Endothelial cell of umbilical vein (primary cell): ENCODE data around the gene MBD4. TPM values are rescaled to one million over a fixed set of nuclear protein-coding genes. Genes with fewer than 3 reads are reported as not detected.

ENCODE experiments used
- BruUV-seq: library from RNA; stranded (reverse); fragments of 400-500 nt; replicated peaks from 2 replicates; lab custom pipeline; 2021; lab: Mats Ljungman, UMichigan
- CTCF ChIA-PET: fragments of 300-600, 350-600 bp; sonication (Branson Sonifier 250); formaldehyde crosslinking; loops from one replicate; lab custom pipeline; 2021; ENCODE audit warnings: antibody characterized with exemption, inconsistent platforms; lab: Charles Lee
- POLR2A ChIA-PET: fragments of 300-600, 350-600 bp; sonication (Branson Sonifier 250); formaldehyde crosslinking; loops from one replicate; lab custom pipeline; 2021; ENCODE audit warnings: antibody characterized with exemption, inconsistent platforms; lab: Charles Lee
- DNase-seq: peaks from one replicate; pipeline ENCODE4 v3.0.0-alpha.2; 2011; ENCODE audit warnings: low read depth, low spot score
- FAIRE-seq: peaks from 2 replicates; lab custom pipeline; 2011; peaks lifted over from hg19 to GRCh38; lab: Jason Lieb, UNC
- H2AFZ ChIP-seq: 2 replicates; pipeline ENCODE4 v1.6.0; 2012; ENCODE audit warnings: low read depth, low read length, control low read depth, inconsistent platforms
- H3K27ac ChIP-seq: 2 replicates; pipeline ENCODE4 v1.5.1; 2011; ENCODE audit warnings: low read depth, mild to moderate bottlenecking, control low read depth, low read length, moderate library complexity; ENCODE audit not compliant: insufficient read depth
- H3K27me3 ChIP-seq, 2 experiments: 2 replicates each; pipeline versions ENCODE4 v1.6.0 to v1.6.1; 2011; ENCODE audit warnings: low read length in 2 of 2, mixed read lengths in 1 of 2; ENCODE audit not compliant: control insufficient read depth in 2 of 2, insufficient read depth in 2 of 2
- H3K36me3 ChIP-seq, 2 experiments: 2 replicates in 1 of 2; 3 replicates in 1 of 2; pipeline ENCODE4 v1.5.1; 2011; ENCODE audit warnings: low read length in 2 of 2, mild to moderate bottlenecking in 1 of 2, moderate library complexity in 1 of 2; ENCODE audit not compliant: control insufficient read depth in 2 of 2, insufficient read depth in 2 of 2; ENCODE audit errors: extremely low read depth in 1 of 2
- H3K4me1 ChIP-seq: 3 replicates; pipeline ENCODE4 v1.5.1; 2011; ENCODE audit warnings: mild to moderate bottlenecking, low read length; ENCODE audit not compliant: control insufficient read depth, insufficient read depth; ENCODE audit errors: extremely low read depth
- H3K4me2 ChIP-seq: 2 replicates; pipeline ENCODE4 v1.6.1; 2011; ENCODE audit warnings: low read length, control low read depth, mixed read lengths; ENCODE audit not compliant: insufficient read depth
- H3K4me3 ChIP-seq, 3 experiments: fragments of 200-600 bp in 1 of 3; sonication (generic), shearing (Covaris generic) in 1 of 3; replicated peaks in 1 of 3; 2 replicates each; pipeline ENCODE4 v1.5.1; 2011 to 2016; ENCODE audit warnings: control low read depth in 3 of 3, low read length in 3 of 3, mild to moderate bottlenecking in 2 of 3, inconsistent platforms in 1 of 3, low read depth in 1 of 3, moderate library complexity in 1 of 3; ENCODE audit not compliant: insufficient read depth in 1 of 3
- H3K79me2 ChIP-seq: 2 replicates; pipeline ENCODE4 v1.6.0; 2012; ENCODE audit warnings: low read length, inconsistent platforms; ENCODE audit not compliant: control insufficient read depth, insufficient read depth
- H3K9ac ChIP-seq: replicated peaks from 2 replicates; pipeline ENCODE3; 2011; ENCODE audit warnings: low read length, control low read depth; ENCODE audit not compliant: insufficient read depth; ENCODE audit errors: extremely low read depth
- H3K9me1 ChIP-seq: replicated peaks from 3 replicates; pipeline ENCODE4 v1.6.0; 2011; ENCODE audit warnings: mild to moderate bottlenecking, low read length; ENCODE audit not compliant: control insufficient read depth, insufficient read depth; ENCODE audit errors: extremely low read depth
- H3K9me3 ChIP-seq: replicated peaks from 2 replicates; pipeline ENCODE4 v1.5.1; 2012; ENCODE audit warnings: low read length, inconsistent platforms; ENCODE audit not compliant: control insufficient read depth, insufficient read depth
- H4K20me1 ChIP-seq: replicated peaks from 2 replicates; pipeline ENCODE3; 2011; ENCODE audit warnings: mild to moderate bottlenecking, low read length; ENCODE audit not compliant: control insufficient read depth, insufficient read depth; ENCODE audit errors: extremely low read depth
- EZH2 ChIP-seq: IDR thresholded peaks from 2 replicates; pipeline ENCODE4 v1.6.1; 2012; ENCODE audit warnings: borderline replicate concordance, low read depth, mild to moderate bottlenecking, moderate library complexity, low read length, inconsistent platforms; ENCODE audit not compliant: severe bottlenecking
- FOS ChIP-seq: IDR thresholded peaks from 2 replicates; pipeline ENCODE4 v1.6.1; 2011; ENCODE audit warnings: mild to moderate bottlenecking, low read length, moderate library complexity, borderline replicate concordance; ENCODE audit not compliant: insufficient read depth
- GATA2 ChIP-seq: IDR thresholded peaks from 2 replicates; pipeline ENCODE4 v1.7.0; 2011; ENCODE audit warnings: low read depth, mild to moderate bottlenecking, moderate library complexity, mixed read lengths, low read length; ENCODE audit not compliant: insufficient read length, insufficient read depth
- JUN ChIP-seq: IDR thresholded peaks from 2 replicates; pipeline ENCODE4 v1.6.1; 2011; ENCODE audit warnings: borderline replicate concordance, low read depth; ENCODE audit not compliant: insufficient read length, insufficient read depth
- MYC ChIP-seq: IDR thresholded peaks from one replicate; pipeline ENCODE4 v1.6.1; 2011; ENCODE audit warnings: mild to moderate bottlenecking, low read depth, low read length
- POLR2A ChIP-seq: IDR thresholded peaks from 2 replicates; pipeline ENCODE4 v1.6.1; 2012; ENCODE audit warnings: low read depth, mild to moderate bottlenecking, control low read depth, low read length
- POLR2AphosphoS5 ChIP-seq: IDR thresholded peaks from 2 replicates; pipeline ENCODE4 v1.6.1; 2012; ENCODE audit warnings: low read depth, mild to moderate bottlenecking, control low read depth, low read length, moderate library complexity; ENCODE audit not compliant: insufficient read depth
- dilution Hi-C: fragments of 300-500 bp; cut with MboI; formaldehyde crosslinking; loops from one replicate; pipeline ENCODE4 v1.15.0; 2019; ENCODE audit warnings: low sequenced_read_pairs; ENCODE audit not compliant: extremely low pct_ligation_motif_present
- intact Hi-C: fragments of 100-400 bp; cut with micrococcal nuclease; formaldehyde crosslinking; loops from one replicate; pipeline ENCODE4 v1.10.0; 2022
- polyA plus RNA-seq, 4 experiments: library from polyadenylated mRNA; depleted of rRNA in 3 of 4; stranded (reverse) in 3 of 4; unstranded in 1 of 4; fragments of >200 nt; gene quantifications; 2 replicates each; pipeline versions ENCODE4 v1.2.1 to v1.2.3, GENCODE V29; 2011 to 2012; ENCODE audit warnings: missing spikeins in 1 of 4
- total RNA-seq: library from RNA; stranded (reverse); gene quantifications from 2 replicates; pipeline ENCODE4 v1.2.3, GENCODE V29; 2021
- TF ChIP-seq, protein P1 (sequence below), 2 donors: IDR thresholded peaks; 1 replicate in 1 of 2; 2 replicates in 1 of 2; pipeline ENCODE4 v1.5.1; 2011; ENCODE audit warnings: low read length in 2 of 2, mild to moderate bottlenecking in 2 of 2, moderate library complexity in 2 of 2, control low read depth in 1 of 2, inconsistent platforms in 1 of 2, low read depth in 1 of 2; ENCODE audit not compliant: insufficient read depth in 1 of 2; ENCODE audit errors: extremely low read depth in 1 of 2
- TF ChIP-seq, protein P2 (sequence below): IDR thresholded peaks from 2 replicates; pipeline ENCODE4 v1.6.1; 2011; ENCODE audit not compliant: insufficient read depth, insufficient read length

MBD4 gene
- total and polyA plus RNA-seq, 2 donors (not counting 3 experiments of a cell fraction or from before 2014, with no cell fraction given) = 17.4 to 39.5 TPM

DNA sequence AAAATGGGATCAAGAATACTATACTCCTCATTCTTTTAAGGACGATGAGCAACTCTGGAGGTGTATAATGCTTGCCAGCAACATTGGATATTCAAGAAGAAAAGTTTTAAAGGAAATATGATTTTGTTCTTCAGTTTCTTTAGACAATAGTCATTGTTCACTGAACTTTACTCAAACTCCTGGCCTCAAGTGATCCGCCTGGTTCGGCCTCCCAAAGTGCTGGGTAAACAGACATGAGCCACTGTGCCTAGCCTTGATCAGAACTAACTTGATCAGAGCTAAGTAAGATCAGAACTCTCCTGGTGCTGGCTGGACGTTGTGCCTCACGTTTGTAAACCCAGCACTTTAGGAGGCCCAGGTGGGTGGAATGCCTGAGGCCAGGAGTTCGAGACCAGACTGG is 23.9 kb downstream of the MBD4 start:
- POLR2A ChIA-PET = no interaction called here

More for the DNA sequence above, 23.9 kb downstream of the MBD4 start:
- Histone ChIP-seq H3K36me3 (no peaks in the 10 kb centered on the region), H2AFZ (no peak overlapping the region), H3K79me2 (no peaks in the 10 kb centered on the region), H3K4me2 (no peak overlapping the region), H3K9me1 (no peaks in the 10 kb centered on the region), H3K9me3 (no peaks in the 10 kb centered on the region), H3K9ac (no peak overlapping the region), H4K20me1 (no peaks in the 10 kb centered on the region), H3K27ac (no peak overlapping the region), H3K4me3 (no peak overlapping the region), H3K27me3 (no peaks in the 10 kb centered on the region), H3K4me1 (peaks cover 8% of the 10 kb centered on the region)
- TF ChIP-seq FOS = no peak
- TF ChIP-seq, protein P1, sequence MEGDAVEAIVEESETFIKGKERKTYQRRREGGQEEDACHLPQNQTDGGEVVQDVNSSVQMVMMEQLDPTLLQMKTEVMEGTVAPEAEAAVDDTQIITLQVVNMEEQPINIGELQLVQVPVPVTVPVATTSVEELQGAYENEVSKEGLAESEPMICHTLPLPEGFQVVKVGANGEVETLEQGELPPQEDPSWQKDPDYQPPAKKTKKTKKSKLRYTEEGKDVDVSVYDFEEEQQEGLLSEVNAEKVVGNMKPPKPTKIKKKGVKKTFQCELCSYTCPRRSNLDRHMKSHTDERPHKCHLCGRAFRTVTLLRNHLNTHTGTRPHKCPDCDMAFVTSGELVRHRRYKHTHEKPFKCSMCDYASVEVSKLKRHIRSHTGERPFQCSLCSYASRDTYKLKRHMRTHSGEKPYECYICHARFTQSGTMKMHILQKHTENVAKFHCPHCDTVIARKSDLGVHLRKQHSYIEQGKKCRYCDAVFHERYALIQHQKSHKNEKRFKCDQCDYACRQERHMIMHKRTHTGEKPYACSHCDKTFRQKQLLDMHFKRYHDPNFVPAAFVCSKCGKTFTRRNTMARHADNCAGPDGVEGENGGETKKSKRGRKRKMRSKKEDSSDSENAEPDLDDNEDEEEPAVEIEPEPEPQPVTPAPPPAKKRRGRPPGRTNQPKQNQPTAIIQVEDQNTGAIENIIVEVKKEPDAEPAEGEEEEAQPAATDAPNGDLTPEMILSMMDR (IDR thresholded peaks at IDR 0.05; ENCODE audit: extremely low read depth in 1 of 2, insufficient read depth in 1 of 2, low read depth in 1 of 2, low read length in 2 of 2) = no peak
- TF ChIP-seq JUN = no peak
- TF ChIP-seq, protein P2, sequence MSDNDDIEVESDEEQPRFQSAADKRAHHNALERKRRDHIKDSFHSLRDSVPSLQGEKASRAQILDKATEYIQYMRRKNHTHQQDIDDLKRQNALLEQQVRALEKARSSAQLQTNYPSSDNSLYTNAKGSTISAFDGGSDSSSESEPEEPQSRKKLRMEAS = no peak
- no peak for TF ChIP-seq MYC
- TF ChIP-seq GATA2 = no peak
- TF ChIP-seq POLR2A = no peak
- no peak for TF ChIP-seq EZH2
- TF ChIP-seq POLR2AphosphoS5 = no peak
- dilution Hi-C loops (no loop called here), intact Hi-C loops (no loop called here)
- DNase-seq (no peak), FAIRE-seq (no peak)
- CTCF ChIA-PET = no interaction called here
- BruUV-seq = no TSS peak
